HG03095 (cell line): ENCODE results near the gene RNF152.
A peak's percentile ranks its signal among the peaks of the same experiment; 100 is the strongest.

ENCODE experiments used
- ATAC-seq: cut with Tn5 transposase; IDR thresholded peaks from one replicate; pipeline ENCODE4 v1.9.1; 2021; ENCODE audit warnings: moderate library complexity; ENCODE audit not compliant: unreplicated experiment

Gene RNF152

GRCh38 chr18:61894751-61895524 is 2.1 kb upstream of the RNF152 start:
- ATAC-seq, result no peak

GRCh38 chr18:61893971-61894750 is 1.4 kb upstream of the RNF152 start:
- ATAC-seq, result peak; percentile 75

GRCh38 chr18:61893309-61893970 is 633 bp upstream of the RNF152 start:
- ATAC-seq, result peak; percentile 8

GRCh38 chr18:61891894-61892293 is 913 bp downstream of the RNF152 start:
- ATAC-seq, result no peak

GRCh38 chr18:61891271-61891670 is 1.5 kb downstream of the RNF152 start:
- no peak for ATAC-seq

- no peak for ATAC-seq
Measured at GRCh38 chr18:61890344-61890743, 2.5 kb downstream of the RNF152 start.

GRCh38 chr18:61889541-61889940 is 3.3 kb downstream of the RNF152 start:
- ATAC-seq, result no peak

- ATAC-seq, result no peak
Measured at GRCh38 chr18:61888622-61889021, 4.2 kb downstream of the RNF152 start.

- ATAC-seq, result no peak
Measured at GRCh38 chr18:61887838-61888237, 5.0 kb downstream of the RNF152 start.

- no peak for ATAC-seq
Measured at GRCh38 chr18:61883547-61883946, 9.3 kb downstream of the RNF152 start.

- ATAC-seq, result no peak
Measured at GRCh38 chr18:61882296-61883004, 10.4 kb downstream of the RNF152 start.

GRCh38 chr18:61876899-61877298 is 15.9 kb downstream of the RNF152 start:
- ATAC-seq, result no peak

GRCh38 chr18:61870151-61870550 is 22.7 kb downstream of the RNF152 start:
- no peak for ATAC-seq

- no peak for ATAC-seq
Measured at GRCh38 chr18:61869636-61870035, 23.2 kb downstream of the RNF152 start.

- ATAC-seq, result no peak
Measured at GRCh38 chr18:61865466-61866175, 27.2 kb downstream of the RNF152 start.

GRCh38 chr18:61861372-61861771 is 31.4 kb downstream of the RNF152 start:
- no peak for ATAC-seq

- ATAC-seq, result no peak
Measured at GRCh38 chr18:61860302-61860701, 32.5 kb downstream of the RNF152 start.

- ATAC-seq, result no peak
Measured at GRCh38 chr18:61859113-61859512, 33.7 kb downstream of the RNF152 start.

GRCh38 chr18:61856678-61857077 is 36.1 kb downstream of the RNF152 start:
- no peak for ATAC-seq
